Daoy (cell line): Measurements from ENCODE around the gene GNAI1. TPM values are rescaled to one million over a fixed set of nuclear protein-coding genes. Genes with fewer than 3 reads are reported as not detected.
A peak's percentile ranks its signal among the peaks of the same experiment; 100 is the strongest.

Source experiments
- DNase-seq: peaks from one replicate; pipeline ENCODE4 v3.0.0-alpha.2; 2015; ENCODE audit warnings: low read depth
- total RNA-seq: library from RNA; depleted of rRNA; stranded (reverse); fragments of >200 nt; shearing (Covaris generic); gene quantifications from 2 replicates; pipeline ENCODE4 v1.2.3, GENCODE V29; 2014; rRNA removed

The GNAI1 gene
- 25.7 and 33.6 TPM in 2 replicates for total RNA-seq

DNA sequence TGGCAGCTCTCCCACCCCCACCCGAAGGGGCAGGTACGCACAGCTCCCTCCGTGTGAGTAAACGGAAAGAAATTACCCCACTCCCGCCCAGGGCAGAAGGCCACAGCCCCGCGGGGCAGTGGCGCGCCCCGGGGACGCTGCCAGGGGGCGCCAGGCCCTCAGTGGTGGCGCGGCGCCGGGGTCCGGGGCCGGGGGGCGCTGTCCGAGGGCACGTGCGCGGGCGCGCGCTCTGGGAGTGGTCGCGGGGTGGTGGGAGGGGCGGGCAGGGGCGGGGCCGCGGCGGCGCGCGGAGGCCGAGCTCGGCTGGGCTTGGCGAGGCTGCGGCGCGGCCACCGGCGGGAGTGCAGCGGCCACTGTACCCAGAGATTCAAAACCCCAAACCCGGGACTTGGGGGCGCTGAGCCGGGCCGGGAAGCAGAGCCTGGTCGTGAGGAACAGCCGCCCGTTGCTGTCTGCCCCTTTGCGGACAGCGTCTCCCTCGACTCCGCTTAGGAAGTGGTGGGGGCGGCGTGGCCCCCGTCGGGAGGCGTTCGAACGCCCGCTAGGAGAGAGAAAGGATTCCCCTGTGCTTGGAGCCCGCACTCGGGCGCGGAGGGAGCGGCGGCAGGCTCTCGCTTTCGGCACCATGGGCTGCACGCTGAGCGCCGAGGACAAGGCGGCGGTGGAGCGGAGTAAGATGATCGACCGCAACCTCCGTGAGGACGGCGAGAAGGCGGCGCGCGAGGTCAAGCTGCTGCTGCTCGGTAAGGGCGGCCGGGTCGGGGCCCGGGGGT, at the start of gene GNAI1:
Gene GNAI1 (plus strand): TSS at position 296 of the 773 bp plus-strand sequence. CDS start 330 bp downstream, at position 626.
- DNase-seq, result peak; percentile 81

DNA sequence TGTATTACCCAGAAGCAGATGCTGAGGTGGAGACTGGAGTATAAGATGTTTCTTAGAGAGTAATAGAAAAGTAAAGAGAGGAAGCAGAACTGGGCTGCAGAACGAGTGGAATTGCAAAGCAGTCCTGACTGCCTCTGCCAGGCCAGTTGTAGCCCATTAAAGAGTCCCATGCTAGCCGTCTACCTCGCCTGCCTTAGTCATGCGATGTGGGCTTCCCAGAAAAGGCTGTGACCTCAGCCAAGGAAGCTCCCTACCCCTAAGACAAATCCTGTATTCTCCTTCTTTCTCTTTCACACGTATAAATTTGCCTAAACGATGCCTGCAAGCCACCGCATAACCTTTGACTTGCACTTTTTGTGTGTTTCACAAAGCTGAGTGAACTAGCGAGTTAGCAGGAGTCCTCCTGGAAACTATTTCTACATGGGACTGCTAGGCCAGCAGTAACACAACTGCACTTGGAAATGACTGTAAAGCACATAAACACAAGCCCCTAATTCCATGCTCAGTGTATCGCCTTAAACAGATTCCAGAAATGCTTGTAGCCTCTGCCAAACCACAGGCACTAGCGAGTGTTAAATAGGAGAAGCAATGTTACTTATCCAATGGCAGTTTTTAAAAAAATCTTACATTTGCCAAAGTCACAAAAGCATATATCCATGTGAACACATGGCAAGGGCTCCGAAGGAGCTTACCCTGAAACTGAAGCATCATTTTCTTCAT, 47.4 kb upstream of the GNAI1 start:
- DNase-seq, result peak; percentile 37

DNA sequence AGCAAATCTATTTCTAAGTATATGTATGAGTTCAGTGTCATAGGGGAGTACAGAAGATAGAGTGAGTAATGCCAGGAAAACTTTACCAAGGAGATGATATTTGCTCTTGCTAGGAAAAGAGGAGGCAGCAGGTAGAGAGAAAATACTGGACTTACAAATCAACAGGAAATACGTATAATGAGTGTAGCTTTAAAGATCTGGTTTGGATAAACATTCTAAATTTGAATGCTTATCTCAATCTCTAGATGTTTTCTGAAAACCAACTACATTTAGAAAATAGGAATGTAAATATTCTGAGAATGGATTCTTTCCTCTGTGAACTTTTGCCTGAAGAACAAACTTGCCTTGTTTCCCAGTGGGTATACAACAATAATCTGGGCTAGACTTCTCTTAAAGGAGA, 46.9 kb upstream of the GNAI1 start:
- no peak for DNase-seq

DNA sequence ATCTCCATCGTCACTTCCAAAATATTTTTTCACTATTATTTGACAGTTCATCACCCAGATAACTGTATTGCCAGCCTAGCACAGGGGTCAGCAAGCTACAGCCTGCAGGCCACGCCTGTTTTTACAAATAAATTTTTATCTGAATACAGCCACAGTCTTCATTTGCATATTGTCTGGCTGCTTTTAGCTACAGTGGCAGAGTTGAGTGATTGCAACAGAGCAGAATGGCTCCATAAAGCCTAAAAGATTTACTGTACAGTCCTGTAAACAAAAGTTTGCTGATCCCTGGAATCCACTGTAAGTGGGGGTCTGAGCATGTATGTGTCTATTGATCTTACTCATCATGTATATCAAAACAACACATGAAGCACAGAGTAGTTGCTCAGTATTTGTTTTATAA, 45.9 kb upstream of the GNAI1 start:
- DNase-seq, result no peak

DNA sequence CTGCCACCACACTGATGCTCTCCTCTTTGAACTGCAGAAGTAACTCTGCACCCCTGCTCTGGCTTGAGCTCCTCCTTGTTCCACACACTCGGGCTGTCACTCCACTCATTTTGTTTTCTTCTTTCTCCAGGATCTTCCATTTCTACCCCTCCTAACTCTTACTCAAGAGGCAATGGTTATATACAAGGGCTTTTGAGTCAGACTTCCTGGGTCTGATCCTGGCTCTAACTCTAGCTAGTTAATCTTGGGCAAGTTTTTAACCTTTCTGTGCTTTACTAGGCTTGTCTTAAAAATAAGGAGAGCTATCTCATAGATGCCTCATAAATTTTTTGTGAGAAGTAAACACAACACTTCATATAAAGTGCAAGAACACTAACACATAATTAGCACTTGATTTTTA, 45.3 kb upstream of the GNAI1 start:
- no peak for DNase-seq

DNA sequence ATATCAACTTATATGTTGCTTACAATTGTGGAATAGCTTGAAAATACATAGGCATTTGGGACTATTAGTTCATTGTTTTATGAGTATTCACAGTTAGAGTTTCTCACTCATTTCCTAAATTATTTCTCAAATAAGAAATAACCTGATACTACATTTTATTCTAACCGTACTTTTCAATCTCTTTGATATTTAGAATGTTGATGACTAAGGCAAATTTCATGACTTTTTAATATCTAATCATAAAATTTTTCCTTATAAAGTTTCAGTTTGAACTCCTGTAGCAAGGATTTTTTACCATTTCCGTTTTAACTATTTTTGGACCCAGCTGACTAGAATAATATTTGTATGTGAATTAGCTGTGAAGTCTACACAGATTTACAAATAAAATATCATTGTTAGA, 41.3 kb upstream of the GNAI1 start:
- DNase-seq, result no peak

DNA sequence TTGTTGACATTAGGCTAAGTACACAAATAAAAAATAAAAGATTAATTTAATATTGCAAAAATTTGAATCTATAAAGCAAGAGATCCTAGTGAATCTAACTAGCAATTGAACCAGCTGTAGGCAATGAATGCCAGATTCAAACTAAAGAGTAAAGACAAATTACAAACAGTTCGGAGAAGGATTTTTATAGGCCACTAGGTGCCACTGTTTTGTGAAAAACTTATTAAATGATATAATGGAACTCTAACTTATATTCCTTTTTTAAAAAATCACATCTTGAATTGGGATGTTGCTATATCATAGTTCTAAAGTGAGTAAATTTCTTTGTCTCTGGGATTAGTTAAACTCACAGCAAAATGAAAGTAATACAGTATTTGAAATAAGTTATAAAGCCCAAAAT, 39.1 kb upstream of the GNAI1 start:
- no peak for DNase-seq

DNA sequence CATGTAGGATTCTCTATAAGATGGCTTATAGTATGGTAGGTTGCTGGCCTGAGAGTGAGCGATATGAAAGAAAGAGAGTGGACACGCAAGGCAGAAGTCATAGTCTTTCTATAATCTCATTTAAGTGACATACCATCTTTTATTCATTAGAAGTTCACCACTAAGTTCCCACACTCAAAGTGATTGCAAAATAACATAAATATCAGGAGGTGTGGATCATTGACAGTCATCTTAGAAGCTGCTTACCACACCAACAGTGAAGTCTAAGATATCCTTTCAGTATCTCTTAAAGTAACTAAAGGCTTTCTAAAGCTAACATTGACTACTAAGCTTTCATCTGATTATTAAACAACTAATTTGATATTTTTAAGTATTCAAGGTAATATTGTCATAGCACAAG, 36.9 kb upstream of the GNAI1 start:
- no peak for DNase-seq

DNA sequence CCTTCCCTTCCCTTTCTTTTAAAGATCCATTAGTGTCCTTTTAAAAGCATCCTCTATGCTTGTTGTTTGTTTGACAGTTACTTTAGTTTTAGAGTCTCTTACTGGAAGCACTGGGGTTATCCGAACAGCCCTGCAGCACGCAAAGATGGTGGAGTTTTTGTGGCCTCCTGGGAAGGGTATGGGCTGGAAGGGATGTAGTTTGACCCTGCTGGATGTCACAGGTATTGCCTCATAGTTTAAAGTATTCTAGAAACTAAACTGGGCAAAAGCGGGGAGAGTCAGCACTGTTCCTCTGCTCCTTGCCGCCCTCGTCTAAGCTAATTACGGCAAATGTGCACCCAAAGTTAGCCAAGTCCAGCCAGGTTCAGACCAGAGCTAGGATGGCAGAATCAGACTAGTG, 35.8 kb upstream of the GNAI1 start:
- DNase-seq, result no peak

DNA sequence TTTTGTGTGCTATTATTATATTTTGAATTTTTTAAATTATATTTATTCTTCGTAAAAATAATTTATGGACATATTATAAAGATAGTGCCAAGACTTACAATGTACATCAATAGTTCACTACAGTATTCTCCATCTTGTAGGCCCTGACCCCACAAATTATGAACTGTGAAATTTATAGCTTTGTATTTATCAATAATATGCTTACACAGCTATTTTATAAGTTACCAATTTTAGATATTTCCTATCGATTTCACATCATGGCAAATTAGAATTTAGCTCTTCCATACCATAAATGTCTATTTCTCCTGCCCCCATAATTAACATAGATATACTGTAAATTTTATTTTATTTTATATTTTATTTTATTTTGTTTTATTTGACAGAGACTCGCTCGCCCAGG, 34.4 kb upstream of the GNAI1 start:
- no peak for DNase-seq

DNA sequence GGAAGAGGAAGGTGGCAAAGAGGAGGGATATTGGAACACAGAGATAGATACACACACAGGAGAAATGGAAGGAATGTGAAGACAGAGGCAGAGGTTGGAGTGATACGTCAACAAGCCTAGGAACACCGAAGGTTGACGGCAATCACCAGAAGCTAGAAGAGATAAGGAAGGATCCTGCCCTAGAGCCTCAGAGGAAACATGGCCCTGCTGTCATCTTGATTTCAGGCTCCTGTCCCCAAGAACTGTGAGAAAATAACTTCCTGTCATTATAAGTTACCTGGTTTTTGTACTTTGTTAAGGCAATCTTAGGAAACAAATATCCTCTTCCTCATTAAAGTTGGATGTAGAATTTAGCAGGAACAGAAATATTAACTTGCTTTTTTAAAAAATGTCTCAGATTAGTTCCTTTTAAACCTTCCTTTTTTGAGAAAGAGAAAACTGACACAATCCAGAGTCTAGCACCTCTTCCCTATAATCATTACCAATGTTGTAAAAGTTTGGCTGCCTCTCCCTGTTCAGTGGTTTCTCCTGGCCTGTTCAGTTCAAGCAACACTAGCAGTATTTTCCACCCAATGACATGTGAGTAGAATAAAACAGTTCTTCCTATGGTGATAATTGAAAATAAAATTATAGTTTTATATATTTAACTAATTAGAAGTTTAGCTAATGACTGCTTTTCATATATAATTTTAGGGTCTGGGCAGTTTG, 28.8 kb upstream of the GNAI1 start:
- no peak for DNase-seq

DNA sequence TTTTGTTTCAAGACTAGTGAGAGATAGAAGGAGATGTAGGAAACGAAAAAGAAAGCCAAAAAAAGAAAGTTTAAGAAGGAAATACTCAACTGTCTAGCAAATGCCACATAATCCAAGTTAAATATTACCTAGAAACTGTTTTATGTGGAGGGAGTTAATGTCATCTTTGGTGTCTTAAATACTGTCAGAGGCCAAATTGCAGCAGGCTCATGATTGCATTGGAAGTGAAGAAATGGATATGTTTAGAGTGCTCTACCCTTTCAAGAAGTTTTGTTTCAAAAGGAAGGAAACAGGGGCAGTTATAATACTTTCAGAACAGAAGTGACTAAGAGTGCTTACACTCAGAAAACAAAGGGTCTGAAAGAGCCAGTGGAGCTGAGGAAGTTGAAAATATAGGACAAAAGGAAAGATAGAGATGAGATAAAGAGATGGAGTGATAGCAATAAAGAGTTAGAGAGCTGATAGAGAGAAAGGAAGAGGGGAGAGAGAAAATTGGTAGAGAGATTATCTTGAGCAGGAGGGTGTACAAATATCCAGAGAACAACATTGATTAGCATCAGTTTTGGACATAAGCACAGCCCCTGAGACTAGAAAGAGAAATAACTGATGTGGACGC, 28.0 kb upstream of the GNAI1 start:
- no peak for DNase-seq

DNA sequence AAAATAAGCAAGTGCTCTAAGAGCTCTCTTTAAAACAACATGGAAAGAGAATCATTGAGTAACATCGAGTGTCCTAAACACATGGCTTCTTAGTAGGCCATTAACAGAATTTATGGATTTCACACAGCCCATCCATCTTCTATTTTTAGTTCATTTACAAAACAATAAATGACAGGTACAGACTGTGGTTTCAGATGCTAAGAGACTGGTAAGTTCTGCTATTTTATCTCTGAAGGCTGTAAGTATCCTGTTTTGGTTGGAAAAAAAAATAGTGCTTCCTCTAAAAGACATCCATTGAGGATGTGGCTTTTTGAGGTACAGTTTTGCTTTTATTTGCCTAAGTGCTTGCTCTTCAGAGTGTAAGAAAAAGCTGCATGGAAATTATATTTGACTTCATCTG, 27.4 kb upstream of the GNAI1 start:
- no peak for DNase-seq

DNA sequence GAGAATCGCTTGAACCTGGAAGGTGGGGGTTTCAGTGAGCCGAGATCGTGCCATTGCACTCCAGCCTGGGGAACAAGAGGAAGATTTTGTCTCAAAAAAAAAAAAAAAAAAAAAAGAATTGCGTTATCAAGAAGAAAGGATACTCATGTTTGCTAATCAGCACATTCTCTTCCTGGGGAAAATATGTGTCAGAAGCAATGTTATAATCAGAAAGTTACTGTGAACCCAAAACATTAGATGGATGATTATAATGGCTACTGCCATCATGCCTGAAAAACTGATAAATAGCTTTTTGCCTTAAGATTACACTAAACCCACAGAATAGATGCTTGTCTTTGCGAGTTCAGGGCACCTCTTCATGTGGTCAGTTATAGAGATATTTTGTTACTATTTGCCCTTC, 24.3 kb upstream of the GNAI1 start:
- DNase-seq, result no peak

DNA sequence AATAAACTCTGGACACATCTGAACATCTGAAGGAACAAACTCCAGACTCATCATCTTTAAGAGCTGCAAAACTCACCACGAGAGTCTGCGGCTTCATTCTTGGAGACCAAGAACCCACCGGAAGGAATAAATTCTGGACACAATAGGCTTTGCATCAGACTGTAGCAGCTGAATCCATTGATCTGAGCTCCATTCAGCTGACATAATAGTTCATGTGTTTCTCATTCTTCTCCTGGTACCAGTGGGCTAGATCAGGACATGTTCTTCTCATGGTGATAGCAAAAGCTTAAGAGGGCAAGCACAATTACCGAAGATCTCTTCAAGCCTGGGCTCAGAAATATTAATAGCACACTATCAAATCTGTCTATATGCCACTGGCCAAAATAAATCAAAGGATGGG, 20.5 kb upstream of the GNAI1 start:
- no peak for DNase-seq

DNA sequence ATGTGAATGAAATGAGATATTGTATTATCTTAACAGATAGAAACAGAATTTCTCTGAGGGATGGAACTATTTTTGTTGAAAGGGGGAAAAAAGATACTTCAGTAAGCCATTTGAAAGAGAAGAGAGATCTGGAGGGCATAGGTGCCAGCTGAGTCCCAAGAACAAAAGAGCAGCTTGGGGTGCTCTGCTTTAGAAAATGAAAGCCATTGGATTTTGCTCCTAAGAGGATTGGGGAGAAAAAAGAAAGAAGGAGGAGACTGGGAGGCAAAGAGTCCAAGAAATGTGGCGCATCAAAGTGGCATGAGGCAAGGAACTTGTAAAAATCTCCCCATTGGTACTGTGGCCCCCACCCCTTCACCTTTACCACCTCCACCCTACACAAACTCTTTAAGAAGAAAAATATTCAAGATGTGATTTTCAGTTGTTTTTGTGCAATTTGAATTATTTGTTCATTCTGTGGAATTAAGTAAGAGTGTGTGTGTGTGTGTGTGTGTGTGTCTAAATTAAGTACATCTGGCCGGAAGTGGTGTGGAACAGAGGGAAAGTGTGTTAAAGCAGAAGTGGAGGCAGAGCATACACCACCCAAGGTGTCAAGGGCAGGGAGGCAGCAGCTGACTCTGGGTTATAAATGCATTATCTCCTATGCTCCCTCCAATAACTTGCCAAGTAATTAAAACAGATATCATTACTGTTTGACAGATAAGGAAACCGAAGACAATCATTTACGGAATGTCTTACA, 9.9 kb upstream of the GNAI1 start:
- DNase-seq, result no peak

DNA sequence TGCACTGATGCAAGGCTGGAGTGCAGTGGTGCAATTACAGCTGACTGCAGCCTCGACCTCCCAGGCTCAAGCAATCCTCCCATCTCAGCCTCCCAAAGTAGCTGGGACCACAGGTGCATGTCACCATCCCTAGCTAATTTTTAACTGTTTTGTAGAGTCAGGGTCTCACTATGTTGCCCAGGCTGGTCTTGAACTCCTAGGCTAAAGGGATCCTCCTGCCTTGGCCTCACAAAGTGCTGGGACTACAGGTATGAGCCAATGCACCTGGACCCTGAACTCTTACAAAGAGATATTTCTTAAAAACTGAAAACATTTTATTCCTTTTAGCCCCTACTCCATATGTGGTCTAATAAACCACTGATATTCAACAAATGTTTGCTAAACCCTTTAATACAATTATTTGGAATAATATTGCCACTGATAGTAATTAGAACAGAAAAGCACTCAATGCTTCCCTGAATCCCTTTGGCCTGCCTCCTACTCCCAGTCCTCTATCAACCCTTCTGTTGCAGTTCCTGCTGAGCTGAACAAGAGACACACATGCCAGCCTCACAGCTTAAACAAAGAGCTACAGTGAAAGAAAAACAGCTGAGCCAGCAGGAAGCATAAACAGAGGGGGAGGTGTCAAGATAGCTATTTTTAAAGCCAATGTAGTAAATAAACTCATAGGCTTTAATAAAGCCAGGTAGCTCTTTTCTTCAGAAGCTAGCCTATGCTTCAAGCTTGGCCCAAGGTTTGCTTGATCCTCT, 7.0 kb upstream of the GNAI1 start:
- no peak for DNase-seq

DNA sequence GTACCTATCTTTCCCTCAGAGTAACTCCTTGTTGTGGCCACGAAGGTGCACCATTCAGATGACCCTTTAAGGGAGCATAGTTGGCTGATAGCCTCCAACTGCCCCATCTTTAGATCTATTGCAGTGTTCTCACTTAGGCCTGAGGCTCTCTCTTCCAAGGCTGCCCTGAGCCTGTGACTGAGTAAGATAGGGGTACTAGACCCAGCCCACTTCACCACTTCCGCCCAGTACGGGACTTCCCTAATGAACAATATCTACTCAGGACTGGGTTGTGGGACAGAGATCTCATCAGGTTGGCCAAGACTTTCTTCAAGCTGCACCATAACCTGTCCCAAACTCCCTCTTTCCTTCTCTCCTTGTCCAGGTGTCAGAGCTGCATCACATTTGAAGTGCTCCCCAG, 5.7 kb upstream of the GNAI1 start:
- DNase-seq, result no peak

DNA sequence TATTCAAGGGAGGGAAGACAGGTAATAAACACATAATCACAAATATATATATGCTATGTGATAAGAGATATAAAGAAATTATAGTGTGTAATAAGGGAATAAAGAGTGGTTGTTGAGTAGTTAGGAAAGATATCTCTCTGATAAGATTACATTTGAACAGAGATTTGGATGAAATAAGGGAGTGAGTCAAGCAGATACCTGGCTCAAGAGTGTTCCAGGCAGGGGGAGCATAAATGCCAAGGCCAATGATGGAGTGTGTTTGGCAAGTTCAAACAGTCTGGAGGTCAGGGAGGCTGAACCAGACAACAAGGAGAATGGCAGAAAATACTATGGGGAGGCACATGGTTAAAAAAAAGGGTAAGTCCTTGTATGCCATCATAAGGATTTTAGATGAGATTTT, 4.8 kb upstream of the GNAI1 start:
- DNase-seq, result no peak

DNA sequence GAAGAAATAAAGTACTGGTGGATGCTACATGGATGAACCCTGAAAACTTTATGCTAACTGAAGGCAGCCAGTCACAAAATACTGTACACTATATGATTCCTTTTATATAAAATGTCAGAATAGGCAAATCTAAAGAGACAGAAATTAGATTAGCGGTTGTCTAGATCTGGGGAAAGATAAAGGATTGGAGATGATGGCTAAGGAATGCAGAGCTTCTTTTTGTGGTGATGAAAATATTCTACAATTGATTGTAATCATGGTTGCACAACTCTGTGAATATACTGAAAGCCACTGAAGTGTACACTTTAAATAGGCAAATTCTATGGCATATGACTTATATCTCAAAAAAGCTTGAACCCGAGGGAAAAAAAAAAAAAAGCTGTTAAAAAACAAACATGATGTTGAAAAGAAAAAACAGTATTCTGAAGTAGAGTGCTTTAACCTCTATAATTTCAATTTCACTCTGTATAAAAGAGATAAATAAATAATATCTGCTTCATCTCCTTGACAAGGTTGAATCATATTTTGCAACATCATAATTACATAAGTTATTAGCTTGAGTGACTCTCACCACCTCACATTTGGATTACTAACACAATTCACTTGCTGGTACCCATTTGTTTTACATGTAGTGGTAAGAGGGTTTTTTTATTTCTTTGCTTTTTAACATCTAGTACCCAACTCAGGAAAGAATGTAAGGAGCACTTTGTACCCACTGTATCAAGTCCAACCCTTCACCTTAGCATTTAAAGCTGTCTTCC, 2.8 kb upstream of the GNAI1 start:
- no peak for DNase-seq
